ENCODE results near the gene RBMS3. TPM values are rescaled to one million over a fixed set of nuclear protein-coding genes. Genes with fewer than 3 reads are reported as not detected.

The RBMS3 gene
- total and polyA plus RNA-seq, 2 of the 8 experiments (the other 6 are each of a cell fraction or from before 2014, with no cell fraction given): 3.7 to 6.9 TPM

DNA sequence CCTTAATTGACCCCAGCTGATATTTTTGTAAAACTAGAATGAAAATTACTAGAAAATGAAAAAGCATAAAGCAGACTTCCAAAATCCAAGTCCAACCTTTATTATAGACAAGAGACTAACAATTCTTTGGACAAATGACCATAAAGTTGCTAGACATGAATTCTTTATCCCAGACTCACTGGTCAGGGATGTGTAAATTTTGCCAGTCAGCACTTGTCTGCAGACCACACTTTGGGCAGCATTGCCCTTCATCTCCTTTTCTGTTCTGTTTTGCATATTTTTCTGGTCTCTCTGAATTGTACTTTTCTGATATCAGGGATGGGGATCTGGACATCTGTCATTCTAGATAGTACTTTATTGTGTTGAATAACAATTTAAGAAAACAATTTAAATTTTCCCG, 10.1 kb upstream of the RBMS3 start (continued):
- TF ChIP-seq EZH2 (IDR thresholded peaks at IDR 0.05; ENCODE audit: low read depth, low read length, severe bottlenecking) (no peak), ZNF274 (IDR thresholded peaks at IDR 0.05; ENCODE audit: borderline replicate concordance, extremely low read depth, low read length) (no peak)
